Activated CD4-positive, alpha-beta T cell treated with anti-CD3 and anti-CD28 coated beads, Interleukin-2, Interleukin-6, amounts not matched to agents 100 ng/mL and 50 ng/mL, durations not matched to agents 16 hours and 8 hours (primary cell): ENCODE data around the gene INPP4A.
A peak's percentile ranks its signal among the peaks of the same experiment; 100 is the strongest.

Source experiments
- DNase-seq: peaks from one replicate; pipeline ENCODE4 v3.0.0-alpha.2; 2020

The INPP4A gene

DNA sequence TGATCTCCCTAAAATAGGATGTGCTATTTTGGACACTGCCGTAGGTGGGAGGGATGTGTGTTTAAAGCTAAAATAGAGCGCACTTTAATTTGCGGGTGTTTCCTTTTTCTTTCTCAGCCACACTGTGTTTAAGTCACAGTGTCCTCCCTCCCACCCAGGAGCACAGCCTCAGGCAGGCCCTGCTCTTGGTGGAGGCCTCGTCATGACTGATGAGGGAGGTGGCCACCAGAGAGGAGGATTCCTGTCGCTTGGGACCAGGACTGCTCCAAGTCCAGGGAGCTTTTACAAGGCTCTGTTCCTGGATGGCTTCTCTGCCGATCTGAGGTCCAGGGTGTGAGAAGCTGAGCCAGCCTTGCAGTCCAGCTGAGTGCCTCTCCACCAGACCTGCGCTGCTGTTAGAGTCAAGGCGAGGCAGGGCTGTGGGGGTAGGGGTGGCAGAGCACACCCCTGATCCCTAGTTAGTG lies 33.5 kb downstream of the INPP4A start:
- DNase-seq, result no peak

- peak; percentile 59 for DNase-seq
These were observed 34.2 kb downstream of the INPP4A start for GRCh38 chr2:98478907-98479306.

GRCh38 chr2:98479371-98479770 lies 34.7 kb downstream of the INPP4A start:
- no peak for DNase-seq

DNA sequence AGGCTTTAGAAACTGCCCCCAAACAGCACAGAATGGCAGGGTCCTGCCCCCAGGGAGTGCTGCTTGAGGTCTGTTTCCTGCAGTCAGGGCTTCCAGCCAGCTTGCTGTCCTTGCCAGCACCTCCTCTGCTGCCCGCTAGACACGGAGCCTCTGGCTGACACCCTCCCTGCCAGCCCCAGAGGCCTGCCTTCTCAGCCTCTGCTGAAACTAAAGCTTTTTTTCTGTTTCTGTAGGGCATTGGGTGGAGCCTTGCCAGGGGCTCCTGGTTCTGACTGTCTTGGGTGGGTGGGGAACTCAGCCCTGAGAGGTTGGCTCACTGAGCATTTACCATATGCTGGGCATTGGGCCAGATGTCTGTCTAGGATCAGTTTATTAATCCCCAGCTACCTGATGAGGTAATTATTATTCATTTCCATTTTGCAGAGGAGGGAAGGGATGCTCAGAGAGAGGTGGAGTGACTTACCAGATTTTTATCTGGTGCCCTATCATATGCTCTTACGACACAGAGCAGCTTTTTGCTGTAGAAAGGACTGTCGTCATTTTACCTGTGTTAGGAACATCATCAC lies 35.4 kb downstream of the INPP4A start:
- peak; percentile 58 for DNase-seq

DNA sequence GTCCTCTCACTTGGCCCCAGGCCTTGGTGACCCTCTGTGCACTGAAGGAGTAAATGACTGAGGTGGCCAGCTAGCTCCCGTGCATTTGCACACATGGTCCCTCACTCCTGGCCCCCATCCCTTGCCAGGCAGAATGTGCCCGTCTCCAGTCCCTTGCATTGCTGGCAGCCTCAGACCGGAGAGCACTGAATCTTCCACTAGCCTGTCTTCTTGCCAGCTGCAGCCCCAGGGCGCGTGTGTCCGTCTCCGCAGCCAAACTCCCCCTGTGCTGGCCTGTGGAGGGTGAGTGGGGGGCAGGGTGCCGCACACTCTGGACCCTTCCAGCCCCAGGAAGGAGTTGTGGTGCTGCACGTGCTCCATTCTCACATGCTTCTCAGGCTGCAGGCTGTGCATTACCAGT lies 35.9 kb downstream of the INPP4A start:
- no peak for DNase-seq

- no peak for DNase-seq
These were observed 37.7 kb downstream of the INPP4A start for GRCh38 chr2:98482362-98482761.

DNA sequence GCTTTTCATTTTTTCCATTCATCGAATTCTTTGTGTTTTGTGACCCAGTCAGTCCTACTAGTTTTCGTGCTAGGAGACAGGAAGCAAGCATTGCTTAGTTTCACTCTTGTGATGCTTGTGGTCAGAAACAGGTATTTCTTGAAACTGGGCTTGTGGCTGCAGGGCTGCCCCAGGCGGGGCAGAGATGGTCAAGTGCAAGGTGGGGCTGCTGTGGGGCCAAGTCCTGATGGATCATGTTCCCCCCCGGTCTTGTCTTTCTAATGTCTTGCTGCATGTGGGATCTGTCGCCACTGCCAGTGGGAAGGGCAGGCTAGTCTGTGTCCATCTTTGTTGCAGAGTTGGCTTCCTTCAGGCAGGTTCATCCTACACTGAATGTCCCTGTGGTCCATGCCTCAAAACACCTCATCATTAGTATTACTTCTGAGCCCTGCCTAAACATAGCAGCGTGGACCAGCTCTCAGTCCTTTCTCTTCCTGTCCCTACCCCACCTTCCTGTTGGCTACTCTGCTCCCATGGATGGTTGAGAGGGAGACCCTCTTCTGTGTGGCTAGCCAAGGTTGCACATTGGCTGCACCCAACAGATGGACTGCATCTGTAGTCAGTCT lies 38.7 kb downstream of the INPP4A start:
- peak; percentile 75 for DNase-seq

DNA sequence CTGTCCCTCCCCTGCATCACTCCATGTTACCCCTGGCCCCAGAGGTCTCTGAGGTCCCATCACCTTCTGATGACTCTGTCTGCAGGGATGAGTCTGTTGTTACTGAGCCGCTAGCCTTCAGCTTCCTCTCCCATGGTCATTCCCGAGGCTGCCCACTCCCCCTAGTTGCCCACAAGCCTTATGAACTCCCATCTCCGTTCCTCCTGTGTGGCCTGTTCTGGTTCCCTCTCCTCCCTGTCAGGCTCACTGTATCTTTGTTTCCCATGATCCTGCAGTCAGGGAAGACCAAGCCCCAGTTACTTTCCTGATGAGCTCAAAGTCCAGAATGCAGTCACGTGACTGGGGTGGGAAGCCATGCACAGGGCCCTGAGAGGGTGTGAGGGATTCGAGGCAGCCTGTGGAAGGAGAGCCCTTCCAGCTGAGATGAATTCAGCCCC lies 39.5 kb downstream of the INPP4A start:
- DNase-seq, result no peak

DNA sequence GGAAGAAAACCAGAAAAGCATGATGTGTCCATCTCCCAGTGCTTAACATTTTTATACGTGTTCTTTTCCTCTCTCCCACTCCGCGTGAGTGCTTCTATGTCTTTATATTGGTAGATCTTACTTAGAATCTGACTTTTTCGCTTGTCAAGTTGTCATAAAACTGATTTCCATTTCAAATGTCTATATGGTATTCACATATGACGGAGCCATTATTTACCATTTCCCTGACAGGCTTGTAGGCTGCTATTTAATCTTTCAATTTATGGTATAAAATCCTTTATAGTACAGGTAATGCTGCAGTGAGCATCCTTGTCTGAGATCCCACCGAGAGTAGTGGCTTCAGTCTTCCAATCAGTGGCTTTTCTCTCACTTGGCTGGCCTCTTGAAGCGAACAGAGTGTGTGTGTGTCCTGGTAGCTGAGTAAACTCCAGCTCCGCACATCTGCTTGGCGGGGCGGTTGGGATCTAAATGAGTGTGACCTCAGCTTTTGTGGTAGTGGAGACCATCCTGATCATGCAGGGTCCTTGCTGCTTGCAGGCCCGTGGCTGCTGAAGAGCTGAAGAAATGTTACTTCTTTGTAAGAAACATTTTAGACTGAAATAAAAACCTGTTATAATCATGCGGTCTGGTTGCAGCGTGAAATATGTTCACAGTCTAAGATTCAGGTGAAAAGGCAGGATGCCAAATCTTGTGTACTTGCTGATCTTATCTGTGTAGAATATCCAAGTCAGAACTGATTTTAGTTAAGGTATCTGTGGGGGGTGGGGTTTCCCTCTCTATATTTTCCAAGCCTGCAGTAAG lies 40.2 kb downstream of the INPP4A start:
- peak; percentile 48 for DNase-seq

- no peak for DNase-seq
These were observed 40.7 kb downstream of the INPP4A start for GRCh38 chr2:98485453-98485755.

DNA sequence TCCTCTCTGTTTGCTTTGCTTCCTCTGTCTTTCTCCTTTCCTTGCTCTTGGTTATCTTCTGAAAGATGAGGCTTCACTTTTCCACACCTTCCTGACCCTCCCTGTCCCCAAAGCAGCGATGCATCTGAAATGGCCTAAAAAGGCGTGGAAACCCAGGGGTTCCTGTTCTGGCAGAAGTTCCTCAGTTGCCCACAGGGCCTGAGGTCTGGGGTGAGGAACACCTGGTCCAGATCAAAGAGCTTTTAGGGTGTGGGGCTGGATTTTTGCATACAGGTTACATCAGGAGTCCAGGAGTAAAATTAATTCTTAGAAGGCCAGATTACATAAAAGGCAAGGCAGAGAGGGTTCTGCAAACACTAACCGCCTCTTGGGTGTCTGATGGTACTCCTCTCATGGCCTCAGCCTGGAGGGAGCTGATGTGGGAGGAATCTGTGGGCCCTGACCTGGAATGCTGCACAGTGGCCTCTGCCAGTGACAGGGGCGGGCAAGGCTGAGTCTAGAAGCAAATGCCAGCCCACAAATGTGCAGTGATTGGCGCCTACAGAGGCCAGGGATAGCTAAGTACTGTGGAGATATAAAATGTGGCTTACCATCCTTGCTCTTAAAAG lies 41.8 kb downstream of the INPP4A start:
- DNase-seq, result no peak

DNA sequence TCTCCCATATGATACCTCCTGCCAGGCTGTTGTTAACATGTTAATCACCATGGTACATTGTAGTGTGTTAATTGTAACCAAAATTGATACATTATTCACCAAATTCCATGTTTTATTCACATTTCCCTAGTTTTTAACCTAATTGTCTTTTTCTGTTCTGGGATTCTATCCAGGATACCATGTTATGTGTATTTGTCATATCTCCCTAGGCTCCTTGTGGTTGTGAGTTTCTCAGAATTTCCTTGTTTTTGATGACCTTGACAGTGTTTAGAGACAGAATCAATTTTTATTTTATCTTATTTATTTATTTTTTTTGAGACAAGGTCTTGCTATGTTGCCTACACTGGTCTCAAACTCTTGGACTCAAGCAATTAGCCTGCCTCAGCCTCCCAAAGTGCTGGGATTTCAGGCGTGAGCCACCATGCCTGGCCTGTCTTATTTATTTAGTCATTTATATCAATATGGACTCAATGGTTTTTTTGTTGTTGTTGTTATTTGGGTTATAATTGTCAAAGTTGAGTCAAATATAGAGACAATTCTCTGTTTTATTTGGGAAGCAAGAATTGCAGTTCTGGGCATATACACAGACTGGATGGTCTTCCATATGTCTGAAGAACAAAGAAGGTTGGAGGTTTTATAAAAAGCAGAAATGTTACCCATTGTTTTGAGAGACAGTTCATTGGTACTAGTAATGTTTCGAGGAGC lies 42.6 kb downstream of the INPP4A start:
- DNase-seq, result no peak

DNA sequence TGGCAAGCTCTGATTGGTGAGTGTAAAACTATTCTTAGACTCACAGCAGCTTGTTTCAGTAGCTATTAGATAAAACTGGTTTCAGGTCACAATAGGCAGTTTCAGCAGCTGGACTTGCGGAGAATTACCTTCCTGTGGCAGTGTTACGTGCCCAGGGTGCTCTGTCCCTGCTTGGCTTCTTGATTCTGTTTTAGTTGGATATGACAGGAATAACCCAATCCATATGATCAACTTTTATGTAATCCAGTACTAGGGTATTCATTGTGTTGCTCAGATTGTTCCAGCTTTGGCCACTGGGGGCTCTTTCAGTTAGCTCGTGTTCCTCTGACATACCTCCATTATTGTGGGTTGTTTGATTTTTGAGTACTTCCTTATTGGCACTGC lies 43.1 kb downstream of the INPP4A start:
- peak; percentile 53 for DNase-seq

DNA sequence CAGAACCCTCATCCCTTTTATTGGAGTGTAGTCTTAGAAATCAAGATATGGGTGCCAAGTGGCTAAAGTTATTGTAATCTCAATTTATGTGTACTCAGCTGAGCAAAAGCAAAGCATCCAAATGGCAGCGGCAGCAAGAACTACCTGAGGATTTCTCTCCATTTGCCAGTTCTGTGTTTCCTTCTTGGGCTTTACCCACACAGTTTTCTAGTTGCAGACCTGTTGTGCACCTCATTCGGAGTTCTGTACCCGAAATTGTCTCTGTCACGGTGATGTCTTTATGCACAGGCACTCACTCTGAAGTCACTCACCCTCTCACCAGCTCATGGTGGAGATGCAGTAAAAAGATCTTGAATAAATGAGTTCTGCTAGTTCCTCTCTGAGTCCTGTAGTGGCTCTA lies 43.6 kb downstream of the INPP4A start:
- no peak for DNase-seq

GRCh38 chr2:98489486-98489885 lies 44.8 kb downstream of the INPP4A start:
- DNase-seq, result no peak

- no peak for DNase-seq
These were observed 45.6 kb downstream of the INPP4A start for GRCh38 chr2:98489971-98490962.

DNA sequence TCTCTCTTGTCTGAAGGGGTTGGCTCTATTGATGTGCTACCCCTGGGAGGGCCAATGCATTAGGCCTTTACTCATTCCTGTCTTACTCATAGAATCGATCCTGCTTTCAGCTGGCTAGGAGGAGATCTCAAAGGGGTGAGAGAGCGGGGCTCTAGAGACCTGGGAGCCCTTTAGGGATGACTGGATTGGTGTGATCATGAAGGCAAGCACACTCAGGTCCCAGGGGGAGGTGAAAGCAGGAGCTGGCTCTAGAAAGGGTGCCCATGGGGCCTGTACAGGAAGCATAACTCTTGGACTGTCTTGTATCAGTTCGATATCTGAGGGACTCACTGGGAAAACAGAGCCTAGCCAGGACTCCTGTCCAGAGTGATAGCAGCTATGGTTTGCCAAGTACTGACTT lies 47.8 kb downstream of the INPP4A start:
- no peak for DNase-seq

- DNase-seq, result no peak
These were observed 50.0 kb downstream of the INPP4A start for GRCh38 chr2:98494699-98495098.

GRCh38 chr2:98496750-98497493 lies 52.3 kb downstream of the INPP4A start:
- no peak for DNase-seq

DNA sequence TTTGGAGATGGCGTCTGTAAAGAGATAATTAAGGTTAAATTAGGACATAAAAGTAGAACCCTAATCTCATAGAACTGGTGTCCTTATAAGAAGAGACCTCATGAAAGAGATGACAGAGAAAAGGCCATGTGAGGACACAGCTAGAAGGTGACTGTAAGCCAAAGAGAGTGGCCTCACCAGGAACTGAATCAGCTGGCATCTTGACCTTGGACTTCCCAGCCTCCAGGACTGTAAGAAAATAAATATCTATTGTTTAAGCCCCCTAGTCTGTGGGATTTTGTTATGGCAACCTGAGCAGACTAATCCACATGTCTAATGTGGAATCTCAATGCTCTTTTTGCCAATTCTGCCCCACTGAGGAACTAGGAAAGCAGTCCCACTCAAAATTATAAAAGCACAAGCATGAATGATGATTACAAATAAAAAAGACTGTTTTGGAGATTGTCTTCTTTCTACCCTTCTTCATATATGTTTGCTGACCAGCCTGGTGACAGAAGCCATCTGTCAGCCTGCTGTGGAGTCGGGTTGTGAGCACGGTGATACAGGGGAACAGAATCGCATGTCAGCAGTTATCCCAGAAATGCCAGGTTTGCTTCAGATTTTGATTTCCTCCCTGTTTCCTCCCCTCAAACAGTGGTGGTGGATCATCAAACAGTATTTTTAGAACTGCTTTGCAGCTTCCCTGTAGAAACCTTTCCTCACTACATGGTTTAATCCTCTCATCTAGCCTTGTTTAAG lies 54.2 kb downstream of the INPP4A start:
- DNase-seq, result no peak

DNA sequence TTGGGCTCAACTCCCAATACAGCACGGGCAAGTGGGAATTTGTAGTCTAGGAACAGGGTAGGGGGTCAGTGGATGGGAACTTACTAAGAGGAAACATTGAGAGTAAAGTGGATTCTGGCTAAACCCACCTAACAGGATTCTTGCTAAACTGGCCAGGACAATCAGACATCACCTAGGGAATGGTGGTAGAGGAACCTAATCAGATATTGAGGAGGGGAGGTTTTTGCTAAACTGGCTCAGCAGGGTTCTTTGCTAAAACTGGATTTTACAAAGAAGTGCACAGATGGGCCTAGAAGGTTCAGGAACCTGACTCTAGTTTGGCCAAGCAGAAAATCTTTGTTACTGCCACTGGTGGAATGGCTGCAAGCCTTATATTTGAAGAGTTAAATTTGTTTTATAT lies 55.9 kb downstream of the INPP4A start:
- no peak for DNase-seq
